Erythroblast (primary cell): ENCODE measurements around the gene EEF1G.
A peak's percentile ranks its signal among the peaks of the same experiment; 100 is the strongest.

Experiments used
- DNase-seq, 2 experiments: peaks; one replicate each; lab custom pipeline; 2025; lab: John Stamatoyannopoulos, UW
- GATA1 ChIP-seq: IDR thresholded peaks from 2 replicates; pipeline ENCODE4 v1.6.1; 2011; ENCODE audit warnings: low read depth, mild to moderate bottlenecking, control low read depth, low read length, moderate library complexity
- POLR2A ChIP-seq: IDR thresholded peaks from 2 replicates; pipeline ENCODE4 v1.6.1; 2011; ENCODE audit warnings: mild to moderate bottlenecking, low read length

EEF1G gene

GRCh38 chr11:62546929-62547625, 26.6 kb downstream of the EEF1G start:
- TF ChIP-seq GATA1: no peak
- TF ChIP-seq POLR2A: no peak
- no peak for DNase-seq

- no peak for TF ChIP-seq POLR2A
- no peak for TF ChIP-seq GATA1
- DNase-seq: peak; percentile 76
Observed at GRCh38 chr11:62546244-62546928, 27.3 kb downstream of the EEF1G start, which contains the start of gene AHNAK. Gene AHNAK, minus strand, starts transcription at chr11:62546806. Its CDS starts 10,708 bp downstream, at chr11:62536098.

GRCh38 chr11:62545437-62546243, 28.1 kb downstream of the EEF1G start:
- TF ChIP-seq POLR2A (no peak), GATA1 (no peak)
- peak; percentile 40 to 61 for DNase-seq

- TF ChIP-seq GATA1 (no peak), POLR2A (no peak)
- peak; percentile 38 to 56 for DNase-seq
Observed at GRCh38 chr11:62544581-62545436, 28.9 kb downstream of the EEF1G start.

- no peak for TF ChIP-seq GATA1
- TF ChIP-seq POLR2A: no peak
- DNase-seq: peak in 1 of 2 experiments; percentile 29
Observed at GRCh38 chr11:62543680-62544444, 29.8 kb downstream of the EEF1G start.

GRCh38 chr11:62542750-62543567, 30.7 kb downstream of the EEF1G start:
- DNase-seq: peak; percentile 88 to 92
- TF ChIP-seq GATA1 (no peak), POLR2A (no peak)

GRCh38 chr11:62542111-62542745, 31.5 kb downstream of the EEF1G start:
- no peak for TF ChIP-seq POLR2A
- TF ChIP-seq GATA1: no peak
- no peak for DNase-seq

GRCh38 chr11:62540804-62541701, 32.6 kb downstream of the EEF1G start:
- no peak for DNase-seq
- TF ChIP-seq GATA1: no peak

GRCh38 chr11:62539238-62539925, 34.3 kb downstream of the EEF1G start:
- DNase-seq: peak; percentile 63 to 86
- TF ChIP-seq GATA1: no peak
- no peak for TF ChIP-seq POLR2A
